ENCODE data around the gene NUPR1. TPM values are rescaled to one million over a fixed set of nuclear protein-coding genes. Genes with fewer than 3 reads are reported as not detected.

NUPR1 gene
- total and polyA plus RNA-seq, 2 of the 13 experiments (the other 11 are each of a cell fraction or from before 2014, with no cell fraction given), result 18.0 to 25.6 TPM

GRCh38 chr16:28553776-28554633 is 15.2 kb upstream of the NUPR1 start, which contains the start of gene SGF29 (continued):
- TF ChIP-seq FIP1L1 (IDR thresholded peaks at IDR 0.05; ENCODE audit: borderline replicate concordance, insufficient read depth, low read depth, low read length) (no peak), ZNF431 (CRISPR knock-in tag; IDR thresholded peaks at IDR 0.05; ENCODE audit: borderline replicate concordance, low read depth) (no peak), ATF5 (CRISPR knock-in tag; IDR thresholded peaks at IDR 0.05; ENCODE audit: low read depth) (0 out of 2 replicates have a peak, but pooled peaks have one; percentile 28), ZHX2 (IDR thresholded peaks at IDR 0.05; ENCODE audit: low read depth) (peak; percentile 68; the same call in 1 of the 2 replicates), ZHX2 (CRISPR knock-in tag; IDR thresholded peaks at IDR 0.05; ENCODE audit: borderline replicate concordance) (no peak), HNRNPLL (IDR thresholded peaks at IDR 0.05; ENCODE audit: low read depth, low read length, poor library complexity, severe bottlenecking) (peak; percentile 81), E2F1 (CRISPR knock-in tag; IDR thresholded peaks at IDR 0.05) (peak; percentile 86), ZNF24 (IDR thresholded peaks at IDR 0.05) (no peak; the same call in 1 of the 2 replicates), ZNF652 (CRISPR knock-in tag; IDR thresholded peaks at IDR 0.05; ENCODE audit: borderline replicate concordance, low read depth) (no peak; the same call in 1 of the 2 replicates), ZNF343 (CRISPR knock-in tag; IDR thresholded peaks at IDR 0.05) (peak; percentile 96), TEF (CRISPR knock-in tag; IDR thresholded peaks at IDR 0.05) (0 out of 2 replicates have a peak, but pooled peaks have one; percentile 75), ZNF3 (CRISPR knock-in tag; IDR thresholded peaks at IDR 0.05) (no peak), KDM4B (CRISPR knock-in tag; IDR thresholded peaks at IDR 0.05) (peak; percentile 85; the same call in 1 of the 2 replicates), ZNF296 (CRISPR knock-in tag; conservative IDR thresholded peaks at IDR 0.05) (no peak), HOXA7 (CRISPR knock-in tag; IDR thresholded peaks at IDR 0.05) (no peak), ZNF691 (CRISPR knock-in tag; IDR thresholded peaks at IDR 0.05; ENCODE audit: borderline replicate concordance, low read depth) (peak; percentile 96), ZNF543 (CRISPR knock-in tag; IDR thresholded peaks at IDR 0.05) (peak; percentile 88)
